ENCODE results near the gene CADPS2.

DNA sequence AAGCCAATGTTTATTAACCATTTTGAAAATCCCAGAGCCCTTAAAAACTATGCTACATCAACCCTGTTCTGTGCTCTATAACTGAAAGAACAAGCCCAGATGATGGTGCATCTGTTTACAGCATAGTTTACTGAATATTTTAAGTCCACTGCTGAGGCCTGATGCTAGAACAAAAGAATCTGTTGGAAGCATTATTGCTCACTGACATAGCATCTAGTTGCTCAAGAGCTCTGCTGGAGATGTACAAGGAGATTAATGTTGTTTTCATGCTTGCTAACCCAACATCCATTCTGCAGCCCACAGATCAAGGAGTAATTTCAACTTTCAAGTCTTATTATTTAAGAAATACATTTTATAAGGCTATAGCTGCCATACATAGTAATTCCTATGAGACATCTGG, 400.4 kb downstream of the CADPS2 start:
- TF ChIP-seq CTCF (IDR thresholded peaks at IDR 0.05) (no peak), POLR2A (IDR thresholded peaks at IDR 0.05; ENCODE audit: low read depth) (no peak)
